HG02571 (cell line): ENCODE data around the gene TRAP1.

Source experiments
- ATAC-seq: cut with Tn5 transposase; IDR thresholded peaks from one replicate; pipeline ENCODE4 v1.9.1; 2021; ENCODE audit warnings: mild to moderate bottlenecking, moderate library complexity; ENCODE audit not compliant: unreplicated experiment

Gene TRAP1

DNA sequence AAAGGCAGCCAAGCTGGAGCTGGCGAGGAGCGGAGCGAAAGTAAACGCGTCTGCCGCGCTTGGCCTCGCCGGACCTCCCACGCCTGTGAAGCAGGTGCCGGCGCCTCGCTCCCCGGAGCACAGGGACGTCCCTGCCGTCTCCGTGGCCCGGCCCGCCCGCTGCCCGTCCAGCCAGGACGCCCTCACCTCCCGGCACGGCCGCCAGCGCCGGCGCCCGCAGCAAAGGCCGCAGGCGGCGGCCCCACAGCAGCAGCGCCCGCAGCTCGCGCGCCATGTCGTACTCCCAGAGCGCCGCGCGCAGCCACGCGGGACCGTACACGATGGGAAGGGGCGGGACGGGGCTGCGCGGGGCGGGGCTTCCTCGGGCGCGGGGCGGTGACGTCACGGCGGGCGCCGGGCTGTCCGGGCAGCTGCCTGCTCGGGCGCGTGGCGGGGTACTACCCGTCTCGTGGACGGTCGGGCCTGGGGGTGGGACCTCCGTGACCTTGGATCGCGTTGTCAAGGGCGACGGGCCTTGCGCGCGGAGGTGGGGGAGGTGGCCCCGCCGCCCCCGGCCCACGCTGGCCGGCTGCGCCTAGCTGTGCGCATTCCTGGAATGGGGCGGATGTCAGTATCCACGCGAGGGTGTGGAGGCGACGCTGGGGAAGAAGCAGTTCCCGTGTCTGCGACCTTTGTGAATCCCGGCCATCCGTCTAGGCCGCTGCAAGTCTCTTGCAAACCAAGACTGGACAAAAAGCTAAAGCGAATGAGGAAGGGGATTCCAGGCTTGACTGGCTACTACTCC is at the start of gene TRAP1:
Gene TRAP1, minus strand, starts transcription at position 290 of the 784 bp plus-strand sequence. Its CDS starts 16 bp downstream, at position 274.
- peak; percentile 86 for ATAC-seq

DNA sequence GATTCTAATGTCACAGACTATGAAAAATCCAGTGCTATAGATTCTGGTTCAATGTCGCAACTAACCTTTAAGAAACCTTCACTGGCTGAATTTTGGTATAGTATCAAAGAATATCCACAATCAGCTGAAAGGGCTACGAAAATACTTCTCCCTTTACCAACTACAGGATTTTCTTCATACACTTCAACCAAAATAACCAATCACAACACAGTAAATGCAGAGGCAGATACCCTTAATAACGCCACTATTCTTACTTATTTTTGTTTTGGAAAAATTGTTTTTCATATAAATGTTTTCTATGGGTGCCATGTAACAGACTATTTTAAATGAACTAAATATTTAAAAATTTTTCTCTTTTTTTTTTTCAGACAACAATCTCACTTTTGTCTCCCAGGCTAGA is 48.9 kb upstream of the TRAP1 start:
- ATAC-seq = no peak

DNA sequence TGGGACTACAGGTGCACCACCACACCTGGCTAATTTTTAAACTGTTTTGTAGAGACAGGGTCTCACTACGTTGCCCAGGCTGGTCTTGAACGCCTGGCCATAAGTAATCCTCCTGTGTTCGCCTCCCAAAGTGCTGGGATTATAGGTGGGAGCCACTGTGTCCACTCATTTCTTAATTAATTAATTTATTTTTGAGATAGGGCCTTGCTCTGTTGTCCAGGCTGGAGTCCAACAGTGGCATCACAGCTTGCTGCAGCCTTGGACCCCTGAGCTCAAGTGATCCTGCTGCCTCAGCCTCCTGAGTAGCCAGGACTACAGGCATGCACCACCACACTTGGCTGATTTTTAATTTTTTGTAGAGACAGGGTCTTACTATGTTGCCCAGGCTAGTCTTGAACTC is 47.1 kb upstream of the TRAP1 start:
- ATAC-seq = no peak

- no peak for ATAC-seq
Measured at GRCh38 chr16:3762107-3762750, 44.9 kb upstream of the TRAP1 start.

GRCh38 chr16:3761375-3762106 is 44.2 kb upstream of the TRAP1 start:
- ATAC-seq = no peak

- ATAC-seq = no peak
Measured at GRCh38 chr16:3760518-3760917, 43.2 kb upstream of the TRAP1 start.

- ATAC-seq = no peak
Measured at GRCh38 chr16:3759736-3760135, 42.4 kb upstream of the TRAP1 start.

DNA sequence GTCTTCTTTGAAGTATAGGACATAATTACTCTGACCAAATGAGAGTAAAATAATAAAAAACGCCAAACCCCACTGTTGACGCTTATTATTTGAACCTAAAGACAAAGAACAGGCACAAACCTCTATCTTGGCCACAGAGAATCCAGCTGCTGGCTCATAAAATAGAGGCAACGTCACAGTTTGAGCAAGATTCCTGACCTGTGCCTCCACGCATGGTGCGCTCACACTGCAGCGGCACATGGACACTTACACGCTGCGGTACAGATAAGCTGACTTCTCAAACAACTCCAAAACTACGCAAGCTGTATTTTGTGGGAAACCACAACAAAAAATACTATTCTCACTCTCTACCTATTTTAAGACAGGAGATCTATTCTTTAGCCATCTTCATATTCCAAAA is 38.8 kb upstream of the TRAP1 start:
- no peak for ATAC-seq

- ATAC-seq = no peak
Measured at GRCh38 chr16:3755249-3755648, 37.9 kb upstream of the TRAP1 start.

- ATAC-seq = no peak
Measured at GRCh38 chr16:3754772-3755171, 37.4 kb upstream of the TRAP1 start.

- ATAC-seq = no peak
Measured at GRCh38 chr16:3754081-3754703, 36.9 kb upstream of the TRAP1 start.

DNA sequence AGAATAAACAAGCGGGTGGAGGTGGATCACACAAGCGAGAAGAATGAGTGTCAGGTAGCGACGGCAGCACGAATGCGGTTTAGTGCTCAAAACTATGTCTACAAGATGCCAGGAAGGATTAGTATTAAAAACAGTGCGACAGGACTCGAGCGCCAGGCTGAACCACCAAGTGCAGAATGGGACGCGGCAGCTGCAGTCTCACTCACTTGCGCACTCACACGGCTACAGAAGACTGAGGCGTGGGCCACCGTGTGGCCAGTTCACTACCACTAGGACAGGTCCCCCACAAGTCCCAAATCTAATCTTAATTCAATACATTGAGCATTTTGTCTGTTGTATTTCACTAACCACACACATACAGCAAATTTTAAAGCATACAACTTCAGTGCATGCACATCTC is 35.7 kb upstream of the TRAP1 start:
- ATAC-seq = no peak

DNA sequence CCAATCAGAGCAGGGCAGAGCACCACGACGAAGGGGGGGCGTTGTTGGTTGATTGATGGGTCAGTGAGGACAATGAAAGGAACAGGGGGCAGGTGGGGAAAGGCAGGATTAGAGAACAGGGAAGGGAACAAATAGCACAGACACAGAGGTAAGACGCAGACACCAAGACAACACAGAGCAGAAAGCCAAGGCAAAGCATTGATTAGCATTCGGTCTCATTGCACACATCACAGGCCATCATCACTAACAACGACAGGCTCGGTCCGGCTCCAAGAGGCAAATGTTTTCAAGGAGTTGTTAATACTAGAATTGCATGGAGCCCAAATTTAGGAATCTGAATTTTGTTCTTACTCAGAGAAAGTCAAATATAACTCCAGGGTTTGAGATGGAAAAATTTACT is 34.6 kb upstream of the TRAP1 start:
- ATAC-seq = no peak

- ATAC-seq = no peak
Measured at GRCh38 chr16:3748307-3748706, 31.0 kb upstream of the TRAP1 start.

DNA sequence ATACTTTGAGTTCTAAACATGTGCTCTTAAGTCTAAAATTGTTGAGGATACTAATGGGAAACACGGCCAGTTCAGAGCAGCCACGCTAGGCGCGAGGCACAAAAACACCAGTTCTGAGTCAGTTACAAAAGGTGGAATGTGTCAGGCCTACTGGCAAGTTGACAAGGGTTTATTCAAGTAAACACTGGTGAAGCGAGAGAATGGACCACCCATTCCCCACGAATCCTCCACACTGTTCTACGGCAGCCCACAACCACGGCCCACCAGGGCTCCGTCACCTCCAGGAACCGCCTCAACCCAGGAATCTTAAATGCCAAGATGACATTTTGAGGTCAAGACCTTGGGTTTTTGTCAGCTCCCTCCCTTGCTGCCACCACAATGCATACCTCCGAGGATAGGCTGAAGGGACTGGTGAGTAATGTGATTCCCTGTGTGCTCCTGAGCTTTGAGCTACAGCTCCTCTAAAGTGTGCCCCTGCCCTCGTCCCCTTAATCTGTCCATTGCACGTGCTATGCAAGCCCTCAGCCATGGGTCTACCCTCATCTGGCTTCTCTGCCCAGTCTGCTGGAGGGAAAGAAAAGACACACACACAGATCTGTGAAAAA is 28.5 kb upstream of the TRAP1 start:
- ATAC-seq = no peak

GRCh38 chr16:3744018-3744417 is 26.7 kb upstream of the TRAP1 start:
- no peak for ATAC-seq

DNA sequence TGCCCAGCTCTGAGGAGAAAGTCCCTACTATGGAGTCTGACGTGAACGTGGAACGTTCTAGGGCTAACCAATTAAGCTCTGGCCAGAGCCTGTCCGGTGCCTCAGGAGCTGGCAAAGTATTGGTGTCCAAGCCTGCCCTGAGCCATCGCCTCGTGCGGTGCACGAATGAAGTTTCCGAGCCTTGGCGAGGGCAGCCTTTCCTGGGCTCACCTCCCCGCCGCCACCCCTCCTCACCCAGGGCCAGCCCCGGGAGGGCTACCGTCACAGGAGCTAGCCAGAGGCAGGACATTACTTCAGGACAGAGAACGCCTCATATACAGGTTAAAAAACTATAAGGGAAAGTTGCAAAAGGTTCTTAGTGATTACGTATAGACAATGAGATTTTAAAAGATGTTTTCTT is 23.6 kb upstream of the TRAP1 start:
- ATAC-seq = no peak

DNA sequence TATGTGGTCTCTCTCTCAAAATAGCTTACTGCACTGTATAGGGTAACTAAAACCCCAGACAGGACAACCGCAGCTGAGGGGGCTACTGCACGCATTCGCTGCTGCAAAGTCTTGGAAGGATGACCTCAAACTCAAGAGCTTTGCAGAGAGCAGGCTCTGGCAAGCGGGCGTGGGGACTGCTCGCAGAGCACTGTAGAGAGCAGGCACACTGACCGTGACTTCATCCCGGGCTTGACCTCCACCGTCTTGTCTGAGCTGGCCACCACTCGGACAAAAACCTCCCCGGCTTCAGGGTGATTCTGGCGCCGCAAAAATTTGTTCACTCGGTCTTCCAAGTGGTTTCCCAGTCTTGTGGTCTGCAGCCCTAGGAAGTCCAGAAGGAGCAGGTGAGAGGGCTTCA is 22.9 kb upstream of the TRAP1 start:
- no peak for ATAC-seq

DNA sequence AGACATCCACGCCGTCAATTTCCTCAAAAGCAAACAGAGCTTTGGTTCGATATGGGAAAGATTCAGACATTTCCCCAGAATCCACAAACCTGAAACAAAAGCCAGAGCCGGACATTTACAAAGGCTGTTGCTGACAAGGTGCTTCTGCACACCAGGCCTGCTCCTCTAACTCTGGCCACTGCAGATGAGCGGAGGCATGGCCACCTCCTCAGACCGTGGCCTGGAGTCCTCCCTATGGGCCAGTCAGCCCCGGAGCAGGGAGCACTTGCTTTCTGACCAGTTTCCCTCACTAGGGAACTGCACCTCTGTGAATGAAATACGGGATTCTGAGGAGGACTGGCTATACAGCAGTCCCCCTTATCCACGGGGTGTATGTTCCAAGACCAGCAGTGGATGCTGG is 22.3 kb upstream of the TRAP1 start:
- ATAC-seq = no peak

GRCh38 chr16:3738541-3738940 is 21.2 kb upstream of the TRAP1 start:
- ATAC-seq = no peak

- ATAC-seq = no peak
Measured at GRCh38 chr16:3738128-3738527, 20.8 kb upstream of the TRAP1 start.
